ENCODE data around the gene TOMM5.

- TF ChIP-seq, protein P1, sequence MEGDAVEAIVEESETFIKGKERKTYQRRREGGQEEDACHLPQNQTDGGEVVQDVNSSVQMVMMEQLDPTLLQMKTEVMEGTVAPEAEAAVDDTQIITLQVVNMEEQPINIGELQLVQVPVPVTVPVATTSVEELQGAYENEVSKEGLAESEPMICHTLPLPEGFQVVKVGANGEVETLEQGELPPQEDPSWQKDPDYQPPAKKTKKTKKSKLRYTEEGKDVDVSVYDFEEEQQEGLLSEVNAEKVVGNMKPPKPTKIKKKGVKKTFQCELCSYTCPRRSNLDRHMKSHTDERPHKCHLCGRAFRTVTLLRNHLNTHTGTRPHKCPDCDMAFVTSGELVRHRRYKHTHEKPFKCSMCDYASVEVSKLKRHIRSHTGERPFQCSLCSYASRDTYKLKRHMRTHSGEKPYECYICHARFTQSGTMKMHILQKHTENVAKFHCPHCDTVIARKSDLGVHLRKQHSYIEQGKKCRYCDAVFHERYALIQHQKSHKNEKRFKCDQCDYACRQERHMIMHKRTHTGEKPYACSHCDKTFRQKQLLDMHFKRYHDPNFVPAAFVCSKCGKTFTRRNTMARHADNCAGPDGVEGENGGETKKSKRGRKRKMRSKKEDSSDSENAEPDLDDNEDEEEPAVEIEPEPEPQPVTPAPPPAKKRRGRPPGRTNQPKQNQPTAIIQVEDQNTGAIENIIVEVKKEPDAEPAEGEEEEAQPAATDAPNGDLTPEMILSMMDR (IDR thresholded peaks at IDR 0.05) = no peak
- TF ChIP-seq POLR2A (IDR thresholded peaks at IDR 0.05) = no peak
- no peak for TF ChIP-seq POLR2AphosphoS5 (IDR thresholded peaks at IDR 0.05)
- TF ChIP-seq EP300 (IDR thresholded peaks at IDR 0.05) = no peak
Measured at GRCh38 chr9:37550781-37551180, 41.6 kb downstream of the TOMM5 start.

Data from suprapubic skin (tissue), 4 donors.